ENCODE measurements around the gene CACNA1D. TPM values are rescaled to one million over a fixed set of nuclear protein-coding genes. Genes with fewer than 3 reads are reported as not detected.
A peak's percentile ranks its signal among the peaks of the same experiment; 100 is the strongest.

Gene CACNA1D
- total RNA-seq, 1 experiment from 2014 or later, result 3.3 TPM

DNA sequence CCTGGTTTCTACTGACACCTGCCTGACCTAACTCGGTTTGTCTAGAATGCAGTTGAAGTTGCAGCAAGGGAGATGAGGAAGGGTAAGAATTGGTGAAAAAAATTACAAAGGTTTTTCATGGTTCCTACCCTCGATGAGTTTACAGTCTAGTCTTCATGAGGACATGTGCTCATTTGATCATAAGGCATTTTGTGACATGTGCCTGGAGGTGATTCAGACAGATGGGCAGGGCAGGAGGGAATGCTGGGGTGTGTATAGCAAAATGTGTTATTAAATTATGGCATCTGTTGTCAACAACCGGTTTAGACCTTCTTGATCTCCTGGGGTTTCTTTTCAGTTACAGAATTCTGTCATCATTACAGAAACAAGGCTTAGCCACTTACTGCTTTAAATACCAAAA lies 101.2 kb downstream of the CACNA1D start:
- in situ Hi-C loops (cut with HindIII; ENCODE audit: low sequenced_read_pairs), result no loop called here
- no peak for DNase-seq (ENCODE audit: low spot score)

- in situ Hi-C loops (cut with HindIII; ENCODE audit: low sequenced_read_pairs), result no loop called here
- no peak for DNase-seq (ENCODE audit: low spot score)
These were observed 102.9 kb downstream of the CACNA1D start for GRCh38 chr3:53597136-53597915.

DNA sequence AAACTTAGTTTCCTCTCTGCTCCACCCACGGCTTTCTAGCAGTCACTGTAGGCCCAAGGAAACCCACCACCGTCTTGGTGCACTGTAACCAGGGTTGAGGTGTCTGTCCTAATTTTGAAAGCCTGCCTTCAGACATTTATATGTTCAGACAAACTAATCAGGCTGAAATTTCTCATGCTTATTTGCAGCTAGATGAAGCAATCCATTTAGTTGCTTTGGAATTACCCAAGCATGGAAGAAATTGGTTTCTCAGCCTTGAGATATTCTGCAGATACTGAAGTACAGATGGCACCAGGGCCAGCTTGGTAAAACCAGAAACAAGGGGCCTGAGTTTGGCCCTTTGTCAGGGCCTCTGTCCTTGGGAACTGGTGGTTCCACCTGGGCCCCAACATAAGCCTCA lies 105.4 kb downstream of the CACNA1D start:
- no peak for DNase-seq (ENCODE audit: low spot score)
- in situ Hi-C loops (cut with HindIII; ENCODE audit: low sequenced_read_pairs), result no loop called here

DNA sequence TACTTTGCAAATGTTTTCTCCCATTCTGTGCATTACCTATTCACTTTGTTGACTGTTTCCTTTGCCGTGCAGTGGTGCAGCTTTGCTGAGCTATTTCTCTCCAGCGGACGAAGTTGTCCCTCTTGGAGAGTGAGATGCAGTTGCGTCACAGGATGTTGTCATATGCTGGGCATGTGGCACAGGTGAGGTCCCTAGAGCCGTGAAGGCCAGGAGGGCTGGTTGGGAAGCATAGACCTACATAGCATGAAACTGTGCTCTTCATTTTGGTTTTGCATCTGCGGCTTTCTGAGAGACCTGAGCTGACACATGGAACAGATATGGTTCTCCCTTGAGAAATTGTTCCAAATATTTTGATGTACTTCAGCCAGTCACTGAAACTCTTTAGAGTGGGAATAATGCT lies 108.5 kb downstream of the CACNA1D start:
- in situ Hi-C loops (cut with HindIII; ENCODE audit: low sequenced_read_pairs), result no loop called here

DNA sequence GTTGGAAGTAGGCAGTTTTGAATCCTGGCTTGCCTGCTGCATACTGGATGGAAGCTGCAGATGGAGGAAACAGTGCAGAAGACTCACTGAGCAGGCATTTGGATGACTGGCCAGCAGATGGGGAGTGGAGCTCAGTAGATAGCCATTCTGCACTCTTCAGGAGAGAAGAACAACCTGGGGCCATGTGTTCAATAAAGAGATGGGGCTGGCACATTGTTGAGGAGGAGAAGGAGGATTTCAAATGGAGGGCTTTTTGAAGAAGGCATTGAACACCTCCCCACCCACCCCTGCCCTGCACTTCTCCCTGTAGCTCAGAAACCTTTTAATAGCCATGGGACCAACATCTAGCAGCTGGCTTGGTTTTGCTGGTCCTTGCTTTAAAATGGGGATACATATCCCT lies 109.8 kb downstream of the CACNA1D start:
- in situ Hi-C loops (cut with HindIII; ENCODE audit: low sequenced_read_pairs), result no loop called here
- no peak for DNase-seq (ENCODE audit: low spot score)

More for the DNA sequence above, 108.5 kb downstream of the CACNA1D start:
- DNase-seq (ENCODE audit: low spot score), result no peak

DNA sequence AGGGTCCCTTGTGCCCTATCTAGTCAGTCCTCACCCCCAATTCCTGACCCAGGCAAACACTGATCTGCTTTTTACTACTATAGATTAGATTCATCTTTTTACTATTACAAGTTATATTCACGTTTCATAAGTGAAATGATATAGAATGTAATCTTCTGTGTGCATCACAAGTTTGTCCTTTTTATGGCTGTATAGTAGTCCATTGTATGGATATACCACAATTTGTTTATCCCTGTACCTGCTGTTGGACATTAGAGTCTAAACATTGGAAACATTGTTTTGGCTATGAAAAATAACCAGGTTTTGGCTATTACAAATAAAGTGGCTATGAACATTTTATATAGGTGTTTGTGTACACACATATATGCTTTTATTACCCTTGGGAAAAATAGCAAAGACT lies 112.4 kb downstream of the CACNA1D start:
- DNase-seq (ENCODE audit: low spot score), result no peak
- in situ Hi-C loops (cut with HindIII; ENCODE audit: low sequenced_read_pairs), result no loop called here

DNA sequence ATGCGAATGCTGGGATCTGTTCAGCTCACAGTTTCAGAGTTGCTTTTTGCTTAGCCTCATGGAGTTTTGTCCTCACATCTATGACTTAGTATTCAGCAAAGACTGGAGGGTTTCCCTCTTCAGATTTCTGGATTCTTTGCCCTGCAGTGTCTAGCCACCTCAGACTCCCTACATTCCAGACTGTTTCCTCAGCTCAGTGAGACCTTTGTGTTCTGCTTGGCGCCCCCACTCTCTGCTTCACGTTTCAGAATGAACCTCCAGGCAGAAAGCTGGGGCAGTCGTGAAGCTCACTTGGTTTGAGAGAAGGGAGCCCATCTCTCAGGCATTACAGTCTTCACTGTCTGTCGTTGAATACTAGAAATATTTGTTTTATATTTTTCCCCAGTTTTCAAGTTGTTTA lies 118.1 kb downstream of the CACNA1D start:
- no peak for DNase-seq (ENCODE audit: low spot score)
- in situ Hi-C loops (cut with HindIII; ENCODE audit: low sequenced_read_pairs), result no loop called here

GRCh38 chr3:53613125-53613524 lies 118.7 kb downstream of the CACNA1D start:
- DNase-seq (ENCODE audit: low spot score), result no peak
- in situ Hi-C loops (cut with HindIII; ENCODE audit: low sequenced_read_pairs), result no loop called here

GRCh38 chr3:53614307-53614706 lies 119.9 kb downstream of the CACNA1D start:
- in situ Hi-C loops (cut with HindIII; ENCODE audit: low sequenced_read_pairs), result no loop called here
- DNase-seq (ENCODE audit: low spot score), result no peak

- no peak for DNase-seq (ENCODE audit: low spot score)
- in situ Hi-C loops (cut with HindIII; ENCODE audit: low sequenced_read_pairs), result no loop called here
These were observed 121.9 kb downstream of the CACNA1D start for GRCh38 chr3:53616321-53616720.

DNA sequence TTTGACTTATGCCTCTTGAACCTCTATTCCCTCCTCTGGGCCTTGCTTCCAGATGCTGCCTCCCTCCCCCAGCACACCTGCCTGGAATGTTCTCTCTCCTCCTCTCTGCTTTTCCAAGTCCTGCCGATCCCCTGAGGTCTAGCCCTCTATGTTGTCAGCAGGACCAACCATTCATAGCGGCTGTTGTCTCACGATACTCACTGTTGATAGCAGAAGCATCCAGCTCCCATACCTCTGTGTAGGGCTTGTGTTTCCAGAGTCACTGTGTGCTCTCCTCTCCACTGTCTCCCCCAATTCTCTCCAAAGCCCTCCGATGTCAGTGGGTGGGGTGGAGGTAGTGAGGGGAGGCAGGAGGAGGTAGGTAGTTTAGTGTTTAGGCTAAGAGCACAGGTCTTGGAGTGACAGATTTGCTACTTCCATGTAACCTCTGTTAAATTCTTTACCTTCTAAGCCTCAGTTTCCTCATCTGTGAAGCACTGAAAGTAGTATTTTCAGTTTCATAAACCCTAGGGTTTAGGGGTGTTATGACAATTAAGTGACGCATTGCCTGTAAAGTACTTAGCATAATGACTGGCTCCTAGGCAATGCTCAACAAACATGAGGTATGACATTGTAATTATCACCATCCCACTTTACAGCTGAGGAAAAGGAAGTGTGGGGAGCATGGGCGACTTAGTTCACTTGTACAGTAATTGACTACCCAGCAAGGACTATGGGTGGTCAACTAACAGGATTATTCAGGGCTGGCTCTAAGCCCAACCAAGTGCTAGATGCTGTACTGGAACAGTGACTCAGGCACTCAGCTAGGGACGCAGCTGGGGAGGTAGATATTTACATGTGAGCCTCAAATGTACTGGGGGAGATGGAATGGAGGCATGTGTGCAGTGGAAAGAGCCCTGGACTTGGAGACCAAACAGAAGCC lies 122.8 kb downstream of the CACNA1D start:
- DNase-seq (ENCODE audit: low spot score), result no peak
- in situ Hi-C loops (cut with HindIII; ENCODE audit: low sequenced_read_pairs), result no loop called here

DNA sequence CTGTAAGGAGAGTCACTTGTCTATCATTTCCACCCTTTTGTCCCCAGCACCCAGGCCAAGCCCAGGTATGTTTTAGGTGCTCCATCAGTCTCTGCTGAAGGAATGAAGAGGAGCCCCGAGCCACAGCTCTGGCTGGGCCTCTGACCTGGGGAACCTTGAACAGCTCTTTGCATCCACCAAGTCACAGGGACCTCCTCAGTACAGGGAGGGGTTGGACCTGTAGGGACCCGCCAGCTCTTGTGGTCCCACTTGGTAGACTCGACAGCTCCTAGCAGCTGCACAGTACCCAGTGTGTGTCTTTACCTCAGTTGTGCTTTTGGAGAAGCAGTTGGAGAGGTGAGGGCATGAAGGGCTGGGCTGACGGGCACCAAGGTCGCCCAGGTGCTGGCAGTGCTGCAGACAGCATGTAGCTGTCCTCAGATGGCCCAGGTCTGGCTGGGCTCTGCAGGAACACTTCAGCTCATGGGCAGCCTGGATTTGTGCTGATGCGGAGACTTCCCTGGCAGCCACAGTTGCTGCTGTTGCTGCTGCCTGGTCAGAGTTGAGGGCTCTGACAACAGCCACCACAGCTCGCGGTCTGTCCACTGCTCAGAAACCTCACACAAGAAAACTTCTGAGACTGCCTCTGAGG lies 123.6 kb downstream of the CACNA1D start:
- DNase-seq (ENCODE audit: low spot score), result no peak
- in situ Hi-C loops (cut with HindIII; ENCODE audit: low sequenced_read_pairs), result no loop called here

- DNase-seq (ENCODE audit: low spot score), result no peak
- in situ Hi-C loops (cut with HindIII; ENCODE audit: low sequenced_read_pairs), result no loop called here
These were observed 124.1 kb downstream of the CACNA1D start for GRCh38 chr3:53618524-53618906.

DNA sequence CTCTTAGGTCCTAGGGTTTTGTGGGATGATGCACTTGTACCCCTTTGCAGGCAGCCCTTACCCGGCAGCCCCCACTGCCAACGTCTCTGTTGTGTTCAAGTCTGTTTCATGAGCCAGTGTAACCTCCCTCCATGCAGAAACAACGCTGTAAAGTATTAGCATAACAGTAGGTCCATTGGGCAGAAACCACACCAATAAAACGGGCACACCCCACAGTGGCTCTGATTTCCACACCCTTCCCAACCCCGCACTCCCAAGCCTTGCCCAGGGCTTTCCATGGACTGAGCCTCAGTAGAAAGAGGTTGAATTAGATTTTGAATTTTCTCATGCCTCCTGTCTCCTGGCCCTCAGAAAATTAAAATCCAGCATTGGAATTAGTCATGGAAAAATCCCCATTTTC lies 124.5 kb downstream of the CACNA1D start:
- in situ Hi-C loops (cut with HindIII; ENCODE audit: low sequenced_read_pairs), result no loop called here
- DNase-seq (ENCODE audit: low spot score), result no peak

DNA sequence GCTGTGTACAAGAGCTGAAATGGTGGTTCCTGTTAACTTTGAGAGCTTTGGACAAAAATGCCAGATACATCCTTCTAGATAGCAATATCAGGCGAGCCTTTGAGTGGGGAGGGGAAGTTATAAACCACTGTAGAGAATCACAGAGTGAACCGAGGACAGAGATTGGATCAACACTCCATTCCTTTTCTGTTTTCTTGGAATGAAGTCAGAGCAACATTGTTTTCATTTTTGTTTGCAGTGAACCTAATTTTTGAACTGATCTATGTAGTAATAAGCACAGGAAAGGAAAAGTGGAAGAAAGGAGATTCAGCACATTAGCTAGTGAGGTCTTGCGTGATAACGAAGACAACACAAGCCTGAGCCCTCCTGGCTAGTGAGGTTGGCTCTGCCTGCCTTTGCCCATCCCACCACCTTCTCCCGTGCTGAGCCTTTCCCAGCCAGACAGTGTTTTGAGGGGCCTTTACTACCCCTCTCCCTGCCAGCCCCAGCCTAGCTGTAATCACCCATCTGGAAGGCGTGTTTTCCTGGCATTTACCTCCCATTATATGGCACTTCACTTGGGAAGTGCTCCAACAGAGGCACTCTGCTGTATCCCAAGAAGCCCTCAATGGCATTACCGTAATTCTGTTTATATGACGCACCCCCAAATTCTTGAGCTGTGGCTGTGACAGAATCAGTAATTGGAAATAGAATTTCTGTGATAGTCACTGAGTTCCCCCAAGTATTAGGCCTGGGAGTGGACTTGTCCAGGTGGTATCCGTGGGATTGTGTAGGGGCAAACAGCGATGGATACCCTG lies 129.8 kb downstream of the CACNA1D start:
- no peak for DNase-seq (ENCODE audit: low spot score)
- in situ Hi-C loops (cut with HindIII; ENCODE audit: low sequenced_read_pairs), result no loop called here

- no peak for DNase-seq (ENCODE audit: low spot score)
- in situ Hi-C loops (cut with HindIII; ENCODE audit: low sequenced_read_pairs), result no loop called here
These were observed 132.5 kb downstream of the CACNA1D start for GRCh38 chr3:53626876-53627275.

DNA sequence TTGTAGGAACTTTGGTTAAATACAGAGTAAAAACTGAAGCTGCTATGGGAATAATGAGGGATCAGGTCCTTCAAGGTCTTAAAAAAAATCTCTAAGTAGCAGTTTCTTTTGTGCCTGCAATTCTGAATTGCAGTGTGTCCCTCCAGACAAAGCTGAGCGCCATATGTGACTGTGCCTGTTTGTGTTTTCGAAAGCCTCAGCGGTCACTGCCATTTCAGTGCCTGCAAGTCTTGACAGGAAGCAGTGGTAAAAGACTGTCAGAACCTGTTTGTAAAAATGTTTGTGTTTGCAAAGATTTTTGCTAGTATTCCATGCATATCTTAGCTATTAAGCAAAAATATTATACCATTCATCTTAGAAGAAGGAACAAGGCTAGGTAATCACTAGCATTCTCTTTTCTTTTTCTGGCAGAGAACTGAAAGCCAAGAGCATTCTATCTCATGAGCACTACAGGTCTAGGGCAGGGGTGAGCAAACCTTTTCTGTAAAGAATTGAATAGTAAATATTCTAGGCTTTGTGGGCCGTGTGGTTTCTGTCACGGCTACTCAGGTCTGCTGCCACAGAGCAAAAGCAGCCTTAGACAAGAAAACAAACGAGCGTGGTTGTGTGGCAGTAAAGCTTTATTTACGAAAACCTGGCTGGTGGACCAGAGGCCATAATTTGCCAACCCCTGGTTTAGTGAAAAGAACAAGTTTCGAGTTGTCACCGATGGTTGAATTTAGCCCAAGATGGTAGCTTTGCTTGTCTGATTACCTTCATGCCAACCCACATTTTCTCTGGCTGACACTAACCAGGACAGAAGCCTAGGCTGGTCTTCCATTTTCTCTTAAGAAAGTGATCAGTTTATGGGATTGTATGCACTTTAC lies 134.4 kb downstream of the CACNA1D start:
- in situ Hi-C loops (cut with HindIII; ENCODE audit: low sequenced_read_pairs), result no loop called here
- peak; percentile 21 for DNase-seq (ENCODE audit: low spot score)

DNA sequence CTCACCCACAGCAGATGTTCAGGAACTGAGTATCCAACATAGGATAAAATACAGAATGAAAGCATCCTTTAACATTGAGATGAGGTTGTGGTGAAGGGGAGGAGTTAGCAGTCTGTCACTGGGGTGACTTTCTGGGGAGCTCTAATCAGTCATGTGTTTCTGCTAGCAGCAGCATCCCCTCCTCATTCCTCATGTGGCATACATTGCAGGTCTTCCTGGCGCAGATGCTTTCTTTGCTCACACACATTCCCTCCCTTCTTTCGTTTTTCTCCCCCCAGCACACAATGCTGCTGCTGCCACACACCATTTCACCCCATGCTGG lies 135.0 kb downstream of the CACNA1D start:
- no peak for DNase-seq (ENCODE audit: low spot score)
- in situ Hi-C loops (cut with HindIII; ENCODE audit: low sequenced_read_pairs), result no loop called here

- in situ Hi-C loops (cut with HindIII; ENCODE audit: low sequenced_read_pairs), result no loop called here
- DNase-seq (ENCODE audit: low spot score), result no peak
These were observed 136.1 kb downstream of the CACNA1D start for GRCh38 chr3:53630547-53630946.
